ENCODE data around the gene RALGDS. TPM values are rescaled to one million over a fixed set of nuclear protein-coding genes. Genes with fewer than 3 reads are reported as not detected.

Gene RALGDS
- total RNA-seq, 1 donor from 2014 or later, result 39.9 TPM

DNA sequence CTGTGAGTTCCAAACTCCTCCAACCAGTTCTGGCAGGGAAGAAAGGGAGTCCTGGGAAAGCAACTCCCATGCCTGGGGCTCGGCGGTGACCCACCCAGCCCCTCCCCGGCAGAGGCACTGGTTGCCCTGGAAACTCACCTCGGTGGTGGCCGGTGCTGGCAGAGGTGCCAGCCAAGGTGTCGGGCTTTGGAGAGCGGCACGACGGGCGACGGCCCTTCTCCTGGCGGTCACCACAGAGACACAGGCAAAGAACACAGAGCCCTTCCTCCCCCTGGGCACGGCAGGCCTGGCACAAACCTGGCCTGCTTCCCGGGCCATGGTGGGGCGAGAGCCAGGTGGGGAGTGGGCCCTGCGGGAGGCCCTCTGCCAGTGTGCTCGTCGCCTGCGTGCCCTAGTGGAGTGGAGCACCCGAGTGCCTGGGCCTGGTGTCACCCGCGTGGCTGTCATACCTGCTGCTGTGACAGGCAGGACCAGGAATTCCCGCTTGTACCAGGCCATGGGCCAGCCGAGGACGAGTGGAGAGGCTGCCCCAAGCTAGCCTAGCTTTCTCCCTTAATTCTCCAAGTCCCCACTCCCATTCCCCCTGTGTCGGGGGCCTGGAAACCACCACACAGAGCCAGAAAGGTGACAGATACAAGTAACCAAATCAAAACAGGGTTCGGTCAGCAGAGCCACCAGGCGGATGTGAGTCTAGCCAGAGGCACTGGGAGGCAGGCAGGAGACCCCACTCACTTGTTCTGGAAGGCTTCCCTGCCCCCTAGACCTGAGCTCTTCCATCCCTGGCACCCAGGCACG lies 8.2 kb upstream of the RALGDS start:
- H3K4me3 ChIP-seq (ENCODE audit: low read depth, low read length), result no peak overlapping the region
- H3K36me3 ChIP-seq (ENCODE audit: control insufficient read depth, insufficient read depth, low read length), result no peaks in the 10 kb centered on the region
- no peaks in the 10 kb centered on the region for H3K27me3 ChIP-seq (ENCODE audit: control insufficient read depth, insufficient read depth, low read length)
- no peak for DNase-seq (ENCODE audit: low read depth)
- TF ChIP-seq, protein P1, sequence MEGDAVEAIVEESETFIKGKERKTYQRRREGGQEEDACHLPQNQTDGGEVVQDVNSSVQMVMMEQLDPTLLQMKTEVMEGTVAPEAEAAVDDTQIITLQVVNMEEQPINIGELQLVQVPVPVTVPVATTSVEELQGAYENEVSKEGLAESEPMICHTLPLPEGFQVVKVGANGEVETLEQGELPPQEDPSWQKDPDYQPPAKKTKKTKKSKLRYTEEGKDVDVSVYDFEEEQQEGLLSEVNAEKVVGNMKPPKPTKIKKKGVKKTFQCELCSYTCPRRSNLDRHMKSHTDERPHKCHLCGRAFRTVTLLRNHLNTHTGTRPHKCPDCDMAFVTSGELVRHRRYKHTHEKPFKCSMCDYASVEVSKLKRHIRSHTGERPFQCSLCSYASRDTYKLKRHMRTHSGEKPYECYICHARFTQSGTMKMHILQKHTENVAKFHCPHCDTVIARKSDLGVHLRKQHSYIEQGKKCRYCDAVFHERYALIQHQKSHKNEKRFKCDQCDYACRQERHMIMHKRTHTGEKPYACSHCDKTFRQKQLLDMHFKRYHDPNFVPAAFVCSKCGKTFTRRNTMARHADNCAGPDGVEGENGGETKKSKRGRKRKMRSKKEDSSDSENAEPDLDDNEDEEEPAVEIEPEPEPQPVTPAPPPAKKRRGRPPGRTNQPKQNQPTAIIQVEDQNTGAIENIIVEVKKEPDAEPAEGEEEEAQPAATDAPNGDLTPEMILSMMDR (IDR thresholded peaks at IDR 0.05; ENCODE audit: insufficient read depth, low read length, poor library complexity, severe bottlenecking), result no peak

DNA sequence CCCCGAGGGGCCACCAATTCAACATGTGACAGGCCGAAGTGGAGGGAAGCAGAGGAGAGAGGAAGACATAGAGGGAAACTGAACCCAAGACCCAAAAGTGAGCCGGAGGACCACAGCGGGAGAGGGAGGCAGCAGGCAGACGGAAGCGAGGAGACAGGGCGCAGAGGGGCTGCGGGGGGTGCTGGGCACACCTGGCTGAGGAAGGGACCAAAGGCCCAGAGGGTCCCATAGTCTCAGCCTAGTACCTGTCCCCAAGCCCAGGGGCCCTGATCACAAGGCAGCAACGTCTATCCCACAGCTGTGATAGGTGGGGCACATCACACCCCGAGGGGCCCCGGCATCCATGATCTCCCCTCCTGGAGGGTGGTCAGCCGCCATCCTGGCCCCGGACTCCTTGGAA lies 7.1 kb upstream of the RALGDS start:
- no peak overlapping the region for H3K4me3 ChIP-seq (ENCODE audit: low read depth, low read length)
- no peaks in the 10 kb centered on the region for H3K27me3 ChIP-seq (ENCODE audit: control insufficient read depth, insufficient read depth, low read length)
- DNase-seq (ENCODE audit: low read depth), result no peak
- TF ChIP-seq, protein P1 (IDR thresholded peaks at IDR 0.05; ENCODE audit: insufficient read depth, low read length, poor library complexity, severe bottlenecking), result no peak
- H3K36me3 ChIP-seq (ENCODE audit: control insufficient read depth, insufficient read depth, low read length), result no peaks in the 10 kb centered on the region

DNA sequence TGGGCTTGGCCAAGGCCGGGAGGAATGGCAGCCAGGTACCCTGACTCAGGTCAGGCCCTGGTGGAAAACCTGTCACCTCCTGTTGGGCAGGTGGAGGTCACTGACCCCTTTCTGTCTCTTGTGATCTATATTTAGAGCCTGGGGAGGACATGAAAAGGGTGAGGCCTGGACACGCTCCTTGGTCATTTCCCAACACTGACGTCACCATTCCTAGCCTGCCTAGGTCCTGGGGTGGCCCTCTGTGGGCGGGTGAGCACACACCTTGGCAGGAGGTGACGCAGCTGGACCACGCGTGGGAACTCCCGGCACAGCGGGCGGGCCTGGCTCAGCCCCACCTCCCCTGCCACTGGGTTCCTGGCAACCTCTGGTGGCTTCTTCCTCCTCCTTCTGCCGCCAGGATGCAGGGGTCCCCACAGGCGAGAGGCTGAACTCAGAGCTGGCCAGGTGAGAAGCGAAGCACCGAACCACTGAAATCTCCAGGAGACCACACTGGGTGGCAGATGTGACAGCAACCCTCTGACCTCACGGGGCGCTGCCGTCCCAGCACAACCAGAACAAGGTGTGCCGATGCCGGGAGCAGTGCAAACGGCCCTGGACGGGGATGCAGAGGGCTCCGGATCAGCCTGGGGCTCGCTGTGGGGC lies 6.4 kb upstream of the RALGDS start:
- no peak for DNase-seq (ENCODE audit: low read depth)
- TF ChIP-seq, protein P1 (IDR thresholded peaks at IDR 0.05; ENCODE audit: insufficient read depth, low read length, poor library complexity, severe bottlenecking), result no peak
- H3K27me3 ChIP-seq (ENCODE audit: control insufficient read depth, insufficient read depth, low read length), result no peaks in the 10 kb centered on the region
- no peaks in the 10 kb centered on the region for H3K36me3 ChIP-seq (ENCODE audit: control insufficient read depth, insufficient read depth, low read length)
- no peak overlapping the region for H3K4me3 ChIP-seq (ENCODE audit: low read depth, low read length)

DNA sequence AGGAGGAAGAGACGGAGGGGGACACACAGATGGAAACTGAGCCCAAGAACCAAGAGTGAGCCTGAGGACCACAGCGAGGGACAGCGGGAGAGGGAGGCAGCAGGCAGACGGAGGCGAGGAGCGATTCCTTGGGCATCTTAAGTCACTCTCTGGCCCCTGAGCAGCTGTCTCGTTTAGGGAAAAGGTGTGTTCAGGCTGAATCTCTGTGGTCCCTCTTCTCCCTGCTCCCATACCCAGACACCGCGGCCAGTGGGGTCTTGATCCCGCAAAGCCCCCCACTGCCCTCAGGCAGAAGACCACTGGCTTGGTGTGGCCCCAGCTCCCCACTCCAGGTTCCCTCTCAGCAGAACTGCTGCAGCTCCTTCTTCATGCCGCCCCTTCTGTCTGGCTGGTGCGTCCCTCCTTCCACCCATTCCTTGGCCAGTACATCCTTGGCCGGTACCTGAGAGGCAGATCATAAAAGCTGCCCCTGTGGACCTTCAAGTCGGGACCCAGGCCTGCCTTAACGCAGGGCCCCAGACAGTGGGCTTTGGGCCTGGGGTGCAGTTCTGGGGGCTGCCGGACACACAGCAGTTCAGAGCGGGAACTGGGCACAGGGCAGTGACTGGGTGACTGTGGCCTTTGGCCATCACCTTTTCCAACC lies 5.8 kb upstream of the RALGDS start:
- Histone ChIP-seq H3K4me3 (ENCODE audit: low read depth, low read length) (no peak overlapping the region), H3K27me3 (ENCODE audit: control insufficient read depth, insufficient read depth, low read length) (no peaks in the 10 kb centered on the region), H3K36me3 (ENCODE audit: control insufficient read depth, insufficient read depth, low read length) (no peaks in the 10 kb centered on the region)
- no peak for DNase-seq (ENCODE audit: low read depth)
- TF ChIP-seq, protein P1 (IDR thresholded peaks at IDR 0.05; ENCODE audit: insufficient read depth, low read length, poor library complexity, severe bottlenecking), result no peak

DNA sequence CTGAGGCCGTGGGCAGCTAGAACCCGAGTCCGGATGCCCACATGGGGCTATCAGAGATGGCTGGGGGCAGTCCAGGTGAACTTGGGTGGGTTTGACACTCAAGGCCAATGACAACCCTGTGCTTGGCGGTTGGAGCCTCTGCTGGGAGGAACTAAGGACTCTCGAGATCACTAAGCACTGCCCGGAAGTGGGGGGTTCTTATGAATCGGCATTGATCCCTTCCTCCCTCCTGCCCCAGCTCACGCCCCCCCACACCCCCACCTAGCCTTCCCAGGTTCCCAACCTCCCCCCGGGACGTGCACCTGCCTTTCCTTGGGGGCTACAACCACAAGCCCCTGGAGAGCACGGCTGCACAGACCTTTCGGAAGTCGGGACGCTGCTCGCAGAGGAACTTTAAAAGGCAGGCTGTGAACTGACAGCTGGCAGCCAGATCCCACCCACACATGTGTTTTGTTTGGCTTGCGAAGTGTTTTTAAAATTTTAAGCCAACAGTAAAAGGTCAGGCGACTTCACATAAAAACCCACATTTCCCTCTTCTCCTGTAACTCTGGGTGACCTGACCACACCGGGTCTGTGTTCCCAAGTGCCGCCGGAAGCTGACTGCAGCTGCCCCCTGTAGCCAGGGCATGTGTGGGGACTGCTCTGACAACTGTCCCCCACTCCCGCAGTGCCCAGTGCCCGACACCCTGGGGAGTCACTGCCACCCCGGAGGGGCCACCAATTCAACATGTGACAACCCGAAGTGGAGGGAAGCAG lies 5.1 kb upstream of the RALGDS start:
- H3K36me3 ChIP-seq (ENCODE audit: control insufficient read depth, insufficient read depth, low read length), result no peaks in the 10 kb centered on the region
- H3K27me3 ChIP-seq (ENCODE audit: control insufficient read depth, insufficient read depth, low read length), result no peaks in the 10 kb centered on the region
- H3K4me3 ChIP-seq (ENCODE audit: low read depth, low read length), result no peak overlapping the region
- DNase-seq (ENCODE audit: low read depth), result no peak
- TF ChIP-seq, protein P1 (IDR thresholded peaks at IDR 0.05; ENCODE audit: insufficient read depth, low read length, poor library complexity, severe bottlenecking), result no peak
